ENCODE results near the gene PEX6. TPM values are rescaled to one million over a fixed set of nuclear protein-coding genes. Genes with fewer than 3 reads are reported as not detected.

Gene PEX6
- total and polyA plus RNA-seq, 2 of the 13 experiments (the other 11 are each of a cell fraction or from before 2014, with no cell fraction given) = 5.1 to 6.7 TPM

DNA sequence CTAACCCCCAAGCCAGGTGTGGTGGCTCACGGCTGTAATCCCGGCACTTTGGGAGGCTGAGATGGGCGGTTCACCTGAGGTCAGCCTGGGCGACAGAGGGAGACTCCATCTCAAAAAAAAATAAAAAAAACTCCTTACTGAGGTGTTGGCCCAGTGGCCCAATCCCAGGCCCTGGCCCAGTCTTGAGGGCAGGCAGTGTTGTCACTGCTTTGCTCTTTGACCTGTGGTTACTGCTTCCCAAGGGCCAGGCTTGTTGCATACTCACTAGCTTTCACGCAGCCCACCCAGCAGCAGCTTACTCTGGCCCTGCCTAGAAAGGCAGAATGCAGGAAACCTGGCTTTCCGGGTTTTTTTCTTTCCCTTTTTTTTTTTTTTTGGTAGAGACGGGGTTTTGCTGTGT, 36.5 kb downstream of the PEX6 start (continued):
- TF ChIP-seq, protein P1, sequence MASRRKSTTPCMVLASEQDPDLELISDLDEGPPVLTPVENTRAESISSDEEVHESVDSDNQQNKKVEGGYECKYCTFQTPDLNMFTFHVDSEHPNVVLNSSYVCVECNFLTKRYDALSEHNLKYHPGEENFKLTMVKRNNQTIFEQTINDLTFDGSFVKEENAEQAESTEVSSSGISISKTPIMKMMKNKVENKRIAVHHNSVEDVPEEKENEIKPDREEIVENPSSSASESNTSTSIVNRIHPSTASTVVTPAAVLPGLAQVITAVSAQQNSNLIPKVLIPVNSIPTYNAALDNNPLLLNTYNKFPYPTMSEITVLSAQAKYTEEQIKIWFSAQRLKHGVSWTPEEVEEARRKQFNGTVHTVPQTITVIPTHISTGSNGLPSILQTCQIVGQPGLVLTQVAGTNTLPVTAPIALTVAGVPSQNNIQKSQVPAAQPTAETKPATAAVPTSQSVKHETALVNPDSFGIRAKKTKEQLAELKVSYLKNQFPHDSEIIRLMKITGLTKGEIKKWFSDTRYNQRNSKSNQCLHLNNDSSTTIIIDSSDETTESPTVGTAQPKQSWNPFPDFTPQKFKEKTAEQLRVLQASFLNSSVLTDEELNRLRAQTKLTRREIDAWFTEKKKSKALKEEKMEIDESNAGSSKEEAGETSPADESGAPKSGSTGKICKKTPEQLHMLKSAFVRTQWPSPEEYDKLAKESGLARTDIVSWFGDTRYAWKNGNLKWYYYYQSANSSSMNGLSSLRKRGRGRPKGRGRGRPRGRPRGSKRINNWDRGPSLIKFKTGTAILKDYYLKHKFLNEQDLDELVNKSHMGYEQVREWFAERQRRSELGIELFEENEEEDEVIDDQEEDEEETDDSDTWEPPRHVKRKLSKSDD (CRISPR knock-in tag; IDR thresholded peaks at IDR 0.05; ENCODE audit: low read depth) = no peak
- TF ChIP-seq, protein P2, sequence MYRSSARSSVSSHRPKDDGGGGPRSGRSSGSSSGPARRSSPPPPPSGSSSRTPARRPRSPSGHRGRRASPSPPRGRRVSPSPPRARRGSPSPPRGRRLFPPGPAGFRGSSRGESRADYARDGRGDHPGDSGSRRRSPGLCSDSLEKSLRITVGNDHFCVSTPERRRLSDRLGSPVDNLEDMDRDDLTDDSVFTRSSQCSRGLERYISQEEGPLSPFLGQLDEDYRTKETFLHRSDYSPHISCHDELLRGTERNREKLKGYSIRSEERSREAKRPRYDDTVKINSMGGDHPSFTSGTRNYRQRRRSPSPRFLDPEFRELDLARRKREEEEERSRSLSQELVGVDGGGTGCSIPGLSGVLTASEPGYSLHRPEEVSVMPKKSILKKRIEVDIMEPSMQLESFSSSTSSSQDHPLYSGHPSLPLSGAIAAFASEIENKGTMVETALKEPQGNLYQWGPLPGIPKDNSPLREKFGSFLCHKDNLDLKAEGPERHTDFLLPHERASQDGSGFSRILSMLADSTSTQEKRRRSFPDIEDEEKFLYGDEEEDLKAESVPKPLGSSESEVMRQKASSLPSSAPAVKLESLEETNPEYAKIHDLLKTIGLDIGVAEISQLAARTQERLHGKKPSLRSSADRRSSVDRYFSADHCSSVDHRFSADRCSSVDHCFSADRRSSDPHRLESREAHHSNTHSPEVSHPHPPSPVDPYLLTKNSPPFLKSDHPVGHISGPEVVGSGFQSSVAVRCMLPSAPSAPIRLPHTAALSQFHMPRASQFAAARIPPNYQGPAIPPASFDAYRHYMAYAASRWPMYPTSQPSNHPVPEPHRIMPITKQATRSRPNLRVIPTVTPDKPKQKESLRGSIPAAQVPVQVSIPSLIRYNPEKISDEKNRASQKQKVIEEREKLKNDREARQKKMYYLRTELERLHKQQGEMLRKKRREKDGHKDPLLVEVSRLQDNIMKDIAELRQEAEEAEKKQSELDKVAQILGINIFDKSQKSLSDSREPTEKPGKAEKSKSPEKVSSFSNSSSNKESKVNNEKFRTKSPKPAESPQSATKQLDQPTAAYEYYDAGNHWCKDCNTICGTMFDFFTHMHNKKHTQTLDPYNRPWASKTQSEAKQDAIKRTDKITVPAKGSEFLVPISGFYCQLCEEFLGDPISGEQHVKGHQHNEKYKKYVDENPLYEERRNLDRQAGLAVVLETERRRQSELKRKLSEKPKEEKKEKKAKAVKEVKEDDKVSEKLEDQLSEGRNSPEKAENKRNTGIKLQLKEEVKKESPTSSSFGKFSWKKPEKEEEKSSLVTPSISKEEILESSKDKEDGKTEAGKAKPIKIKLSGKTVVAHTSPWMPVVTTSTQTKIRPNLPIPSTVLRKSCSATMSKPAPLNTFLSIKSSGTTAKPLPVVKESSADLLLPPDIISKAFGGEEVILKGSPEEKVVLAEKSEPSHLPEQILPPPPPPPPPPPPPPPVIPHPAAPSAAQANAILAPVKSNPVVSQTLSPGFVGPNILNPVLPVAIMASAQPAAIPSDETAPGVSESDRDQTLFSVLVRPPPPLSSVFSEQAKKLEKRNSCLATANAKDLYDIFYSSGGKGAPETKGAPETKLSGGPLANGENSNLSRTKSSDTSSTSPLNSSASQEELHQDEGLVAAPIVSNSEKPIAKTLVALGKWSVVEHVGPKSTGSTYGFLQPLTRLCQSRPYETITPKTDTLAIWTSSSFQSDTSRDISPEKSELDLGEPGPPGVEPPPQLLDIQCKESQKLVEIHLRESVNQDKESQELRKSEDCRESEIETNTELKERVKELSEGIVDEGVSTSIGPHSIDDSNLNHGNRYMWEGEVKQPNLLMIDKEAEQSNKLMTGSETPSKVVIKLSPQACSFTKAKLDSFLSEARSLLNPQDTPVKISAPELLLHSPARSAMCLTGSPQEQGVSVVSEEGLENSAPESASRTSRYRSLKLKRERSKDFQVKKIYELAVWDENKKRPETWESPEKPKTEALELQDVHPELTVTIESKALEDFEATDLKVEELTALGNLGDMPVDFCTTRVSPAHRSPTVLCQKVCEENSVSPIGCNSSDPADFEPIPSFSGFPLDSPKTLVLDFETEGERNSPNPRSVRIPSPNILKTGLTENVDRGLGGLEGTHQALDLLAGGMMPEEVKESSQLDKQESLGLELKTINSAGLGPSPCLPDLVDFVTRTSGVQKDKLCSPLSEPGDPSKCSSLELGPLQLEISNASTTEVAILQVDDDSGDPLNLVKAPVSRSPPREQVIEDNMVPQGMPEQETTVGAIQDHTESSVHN (CRISPR knock-in tag; IDR thresholded peaks at IDR 0.05) = no peak
- TF ChIP-seq ZNF329 (CRISPR knock-in tag; IDR thresholded peaks at IDR 0.05; ENCODE audit: low read depth) (no peak), NFIC (IDR thresholded peaks at IDR 0.05; ENCODE audit: low read length) (no peak), FOXA3 (CRISPR knock-in tag; IDR thresholded peaks at IDR 0.05) (0 out of 2 replicates have a peak, but pooled peaks have one; percentile 18), ZMAT3 (CRISPR knock-in tag; conservative IDR thresholded peaks at IDR 0.05) (no peak), ZNF724P (CRISPR knock-in tag; IDR thresholded peaks at IDR 0.05; ENCODE audit: borderline replicate concordance) (no peak), NFATC3 (CRISPR knock-in tag; IDR thresholded peaks at IDR 0.05) (no peak), SMC3 (IDR thresholded peaks at IDR 0.05; ENCODE audit: low read length) (no peak), ARNT2 (CRISPR knock-in tag; IDR thresholded peaks at IDR 0.05; ENCODE audit: low read depth) (no peak), CCAR2 (optimal IDR thresholded peaks at IDR 0.05; ENCODE audit: low read depth, low read length) (no peak)
- TF ChIP-seq, protein P3, sequence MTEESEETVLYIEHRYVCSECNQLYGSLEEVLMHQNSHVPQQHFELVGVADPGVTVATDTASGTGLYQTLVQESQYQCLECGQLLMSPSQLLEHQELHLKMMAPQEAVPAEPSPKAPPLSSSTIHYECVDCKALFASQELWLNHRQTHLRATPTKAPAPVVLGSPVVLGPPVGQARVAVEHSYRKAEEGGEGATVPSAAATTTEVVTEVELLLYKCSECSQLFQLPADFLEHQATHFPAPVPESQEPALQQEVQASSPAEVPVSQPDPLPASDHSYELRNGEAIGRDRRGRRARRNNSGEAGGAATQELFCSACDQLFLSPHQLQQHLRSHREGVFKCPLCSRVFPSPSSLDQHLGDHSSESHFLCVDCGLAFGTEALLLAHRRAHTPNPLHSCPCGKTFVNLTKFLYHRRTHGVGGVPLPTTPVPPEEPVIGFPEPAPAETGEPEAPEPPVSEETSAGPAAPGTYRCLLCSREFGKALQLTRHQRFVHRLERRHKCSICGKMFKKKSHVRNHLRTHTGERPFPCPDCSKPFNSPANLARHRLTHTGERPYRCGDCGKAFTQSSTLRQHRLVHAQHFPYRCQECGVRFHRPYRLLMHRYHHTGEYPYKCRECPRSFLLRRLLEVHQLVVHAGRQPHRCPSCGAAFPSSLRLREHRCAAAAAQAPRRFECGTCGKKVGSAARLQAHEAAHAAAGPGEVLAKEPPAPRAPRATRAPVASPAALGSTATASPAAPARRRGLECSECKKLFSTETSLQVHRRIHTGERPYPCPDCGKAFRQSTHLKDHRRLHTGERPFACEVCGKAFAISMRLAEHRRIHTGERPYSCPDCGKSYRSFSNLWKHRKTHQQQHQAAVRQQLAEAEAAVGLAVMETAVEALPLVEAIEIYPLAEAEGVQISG (CRISPR knock-in tag; IDR thresholded peaks at IDR 0.05) = peak; percentile 42; the same call in 1 of the 2 replicates
- TF ChIP-seq, protein P4, sequence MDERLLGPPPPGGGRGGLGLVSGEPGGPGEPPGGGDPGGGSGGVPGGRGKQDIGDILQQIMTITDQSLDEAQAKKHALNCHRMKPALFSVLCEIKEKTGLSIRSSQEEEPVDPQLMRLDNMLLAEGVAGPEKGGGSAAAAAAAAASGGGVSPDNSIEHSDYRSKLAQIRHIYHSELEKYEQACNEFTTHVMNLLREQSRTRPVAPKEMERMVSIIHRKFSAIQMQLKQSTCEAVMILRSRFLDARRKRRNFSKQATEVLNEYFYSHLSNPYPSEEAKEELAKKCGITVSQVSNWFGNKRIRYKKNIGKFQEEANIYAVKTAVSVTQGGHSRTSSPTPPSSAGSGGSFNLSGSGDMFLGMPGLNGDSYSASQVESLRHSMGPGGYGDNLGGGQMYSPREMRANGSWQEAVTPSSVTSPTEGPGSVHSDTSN (CRISPR knock-in tag; IDR thresholded peaks at IDR 0.05) = no peak
- TF ChIP-seq, protein P5, sequence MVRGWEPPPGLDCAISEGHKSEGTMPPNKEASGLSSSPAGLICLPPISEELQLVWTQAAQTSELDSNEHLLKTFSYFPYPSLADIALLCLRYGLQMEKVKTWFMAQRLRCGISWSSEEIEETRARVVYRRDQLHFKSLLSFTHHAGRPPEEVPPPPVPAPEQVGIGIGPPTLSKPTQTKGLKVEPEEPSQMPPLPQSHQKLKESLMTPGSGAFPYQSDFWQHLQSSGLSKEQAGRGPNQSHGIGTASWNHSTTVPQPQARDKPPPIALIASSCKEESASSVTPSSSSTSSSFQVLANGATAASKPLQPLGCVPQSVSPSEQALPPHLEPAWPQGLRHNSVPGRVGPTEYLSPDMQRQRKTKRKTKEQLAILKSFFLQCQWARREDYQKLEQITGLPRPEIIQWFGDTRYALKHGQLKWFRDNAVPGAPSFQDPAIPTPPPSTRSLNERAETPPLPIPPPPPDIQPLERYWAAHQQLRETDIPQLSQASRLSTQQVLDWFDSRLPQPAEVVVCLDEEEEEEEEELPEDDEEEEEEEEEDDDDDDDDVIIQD (CRISPR knock-in tag; IDR thresholded peaks at IDR 0.05; ENCODE audit: low read depth) = no peak

Data from HepG2 (cell line).